ENCODE data around the gene GALK1. TPM values are rescaled to one million over a fixed set of nuclear protein-coding genes. Genes with fewer than 3 reads are reported as not detected.
A peak's percentile ranks its signal among the peaks of the same experiment; 100 is the strongest.
"Not testable (repeated sequence)": the region's sequence is repeated elsewhere in the genome, so short reads cannot be mapped to it uniquely, and the experiment has no call there.

GALK1 gene
- total RNA-seq, 1 donor from 2014 or later: 101 TPM

DNA sequence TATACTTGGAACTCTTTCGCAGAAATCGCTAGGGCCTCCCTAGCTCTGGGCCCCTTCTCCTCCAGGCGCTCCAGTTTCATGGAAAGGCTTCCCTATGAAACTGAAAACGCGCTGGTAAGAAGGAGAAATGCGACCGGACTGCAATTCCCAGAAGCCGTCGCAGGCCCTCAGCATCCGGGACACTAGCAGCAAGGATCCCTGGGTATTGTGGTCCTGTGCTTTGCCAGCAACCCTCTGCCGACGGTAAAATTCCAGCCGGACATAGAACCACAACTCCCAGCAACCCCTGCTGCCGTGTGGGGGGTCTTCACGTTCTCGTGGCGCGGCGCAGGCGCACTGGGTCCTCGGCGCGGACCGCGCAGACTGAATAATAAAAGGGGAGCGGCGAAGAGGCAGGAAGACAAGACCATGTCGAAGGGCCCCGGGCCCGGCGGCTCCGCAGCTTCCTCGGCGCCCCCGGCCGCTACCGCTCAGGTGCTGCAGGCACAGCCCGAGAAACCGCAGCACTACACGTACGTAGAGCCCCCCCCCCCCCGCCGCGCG lies 19.6 kb upstream of the GALK1 start, which contains the start of gene UNK:
TSS of gene UNK (plus strand) at position 334 of the 543 bp plus-strand sequence. CDS start at position 409, 75 bp downstream.
- DNase-seq (ENCODE audit: low read depth in 2 of 2): peak; percentile 100

DNA sequence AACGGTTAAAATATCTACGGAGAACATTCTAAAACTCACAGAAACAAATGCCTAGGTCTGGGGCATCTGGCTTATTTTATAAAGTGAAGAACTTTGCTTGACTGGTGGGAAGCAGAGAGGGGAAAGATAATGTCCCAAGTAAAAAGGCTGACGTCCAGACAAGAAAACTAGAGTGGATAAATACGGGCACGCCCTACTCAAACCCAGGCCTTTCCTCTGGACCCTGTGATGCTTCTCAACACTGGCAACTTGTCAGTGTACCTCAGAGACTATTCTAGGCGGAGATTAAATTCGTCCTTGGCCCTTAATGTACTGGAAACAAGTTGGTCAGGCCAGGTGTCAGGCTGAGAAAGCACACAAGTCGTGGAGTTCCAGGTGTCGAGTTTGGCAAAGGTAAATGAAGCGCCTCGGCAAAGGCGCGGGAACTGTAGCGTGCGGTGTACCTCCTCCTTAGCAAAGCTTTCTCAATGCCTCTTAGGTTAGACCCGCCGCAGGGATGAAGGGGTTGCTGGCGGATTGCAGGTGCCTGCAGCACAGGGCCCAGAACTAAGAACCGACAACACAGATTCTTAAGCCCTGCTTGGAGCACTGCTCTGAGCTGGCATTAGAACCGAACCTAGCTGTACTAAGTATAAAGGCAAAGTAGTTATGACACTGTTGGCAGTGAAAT lies 18.9 kb upstream of the GALK1 start:
- no peak for DNase-seq (ENCODE audit: low read depth in 2 of 2)

DNA sequence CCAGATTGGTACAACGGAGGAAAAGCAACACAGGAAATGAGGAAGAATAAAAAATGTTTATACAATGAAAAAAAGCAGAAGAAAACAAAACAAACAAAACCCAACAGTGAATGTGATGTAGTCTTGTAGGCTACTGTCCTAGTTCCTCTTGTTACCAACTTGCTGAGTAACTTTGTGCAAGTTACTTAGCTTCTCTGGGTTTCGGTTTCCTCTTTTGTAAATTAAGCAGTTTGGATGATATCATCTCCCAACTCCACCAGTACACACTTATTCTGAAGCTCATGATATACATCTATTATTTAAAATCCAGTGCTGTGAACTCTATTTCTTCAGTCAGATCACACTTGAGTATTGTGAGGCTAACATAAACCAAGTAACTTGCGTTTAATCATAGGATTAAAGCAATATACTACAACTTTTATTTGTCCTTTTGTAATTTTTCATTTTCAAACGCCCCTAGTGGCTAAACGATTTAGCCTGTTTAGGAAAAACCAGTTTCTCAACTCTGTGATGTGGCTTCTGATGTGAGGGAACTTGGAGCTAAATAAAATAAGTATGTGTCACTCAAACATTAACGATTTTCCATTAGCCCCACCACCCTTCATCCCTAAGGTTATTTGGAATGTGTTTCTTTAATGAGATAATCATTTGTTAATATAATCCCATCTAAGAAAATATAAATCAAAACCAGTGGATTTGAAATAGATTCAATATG lies 18.2 kb upstream of the GALK1 start:
- peak; percentile 63 to 86 for DNase-seq (ENCODE audit: low read depth in 2 of 2)

DNA sequence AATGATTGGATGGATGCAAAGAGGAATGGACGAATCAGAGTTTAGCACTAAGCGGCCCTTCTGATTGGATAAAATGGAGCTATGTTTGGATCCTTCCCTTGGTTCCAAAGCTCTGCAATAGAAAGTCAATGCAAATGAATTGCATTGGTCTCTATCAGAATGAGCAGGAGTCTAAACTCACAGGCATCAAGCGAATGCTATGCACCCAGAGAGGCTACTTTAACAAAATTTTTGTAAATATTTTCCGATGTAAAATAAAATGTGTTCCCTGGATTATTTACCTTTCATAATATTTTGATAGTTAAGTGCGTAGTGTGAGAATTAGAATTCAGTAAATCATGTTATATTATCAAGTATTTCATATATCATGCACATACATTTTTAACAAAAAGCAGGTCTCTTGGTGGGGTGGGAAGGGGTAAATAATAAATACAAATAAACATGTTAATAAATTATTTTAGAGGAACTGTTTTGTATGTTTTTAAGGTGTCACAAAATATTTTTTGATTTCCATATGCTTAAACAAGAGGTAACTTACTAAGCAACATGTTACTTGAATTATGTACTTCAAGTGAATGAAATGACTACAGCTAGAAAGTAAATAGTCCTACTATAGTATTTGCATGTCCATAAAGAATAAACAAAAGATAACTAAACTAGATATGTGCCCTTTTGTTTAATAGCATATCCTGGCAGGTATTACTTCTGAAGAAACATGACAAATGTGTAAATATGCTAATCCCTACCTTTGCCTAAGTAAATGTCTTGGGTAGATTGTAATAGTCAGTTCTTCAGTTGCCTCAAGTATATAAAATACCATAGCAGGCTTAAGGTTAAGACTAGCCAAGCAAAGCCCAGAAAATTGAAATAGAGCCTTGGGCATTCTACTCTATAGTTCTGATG lies 15.2 kb upstream of the GALK1 start:
- no peak for DNase-seq (ENCODE audit: low read depth in 2 of 2)

DNA sequence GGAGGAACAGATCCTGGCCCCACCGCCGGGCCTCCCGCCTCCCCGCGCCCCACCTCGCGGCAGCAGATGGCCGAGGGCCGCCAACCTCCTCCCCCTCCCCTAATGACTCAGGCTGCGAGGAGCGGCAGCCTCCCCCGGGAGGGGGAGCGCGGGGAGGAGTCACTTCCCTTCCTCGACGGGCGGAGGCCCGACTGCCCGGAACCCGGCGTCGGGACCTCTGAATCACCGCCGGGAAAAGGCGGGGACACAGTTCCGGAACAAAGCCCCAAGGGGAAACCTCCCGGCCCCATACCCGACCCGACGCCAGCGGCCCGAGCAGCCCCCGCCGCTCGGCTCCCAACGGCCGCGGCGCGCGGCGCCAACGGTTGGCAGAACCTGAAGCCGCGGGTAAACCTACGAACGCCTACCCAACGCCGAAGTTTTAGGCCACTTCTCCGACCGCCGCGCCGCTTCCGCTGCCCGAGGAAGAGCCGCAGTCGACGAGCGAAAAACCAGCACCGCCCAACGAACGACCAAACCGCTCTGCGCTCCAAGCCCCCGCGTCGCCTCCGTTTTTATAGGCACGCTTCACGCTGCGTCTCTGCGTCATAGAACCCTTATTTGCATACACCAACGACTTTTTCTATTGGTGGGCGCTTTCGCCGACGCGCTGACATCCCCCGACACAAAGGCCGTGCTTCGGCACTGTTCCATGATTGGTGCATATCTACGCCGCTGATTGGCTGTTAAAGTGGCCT lies 14.4 kb upstream of the GALK1 start:
- peak; percentile 100 for DNase-seq (ENCODE audit: low read depth in 2 of 2)

DNA sequence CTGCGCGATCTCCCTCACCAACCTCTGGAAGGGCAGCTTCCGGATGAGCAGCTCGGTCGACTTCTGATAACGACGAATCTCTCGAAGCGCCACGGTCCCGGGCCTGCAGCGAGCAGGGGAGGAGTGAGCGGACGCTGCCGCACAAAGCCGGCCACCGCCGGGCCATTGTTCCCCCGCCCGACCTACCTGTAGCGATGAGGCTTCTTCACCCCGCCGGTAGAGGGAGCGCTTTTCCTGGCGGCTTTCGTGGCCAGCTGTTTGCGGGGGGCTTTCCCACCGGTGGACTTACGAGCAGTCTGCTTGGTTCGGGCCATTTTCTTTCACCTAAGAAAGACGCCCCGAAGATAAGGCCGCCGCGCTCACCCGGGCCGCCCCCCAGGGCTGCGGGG lies 13.9 kb upstream of the GALK1 start:
- DNase-seq (ENCODE audit: low read depth in 2 of 2): no peak

DNA sequence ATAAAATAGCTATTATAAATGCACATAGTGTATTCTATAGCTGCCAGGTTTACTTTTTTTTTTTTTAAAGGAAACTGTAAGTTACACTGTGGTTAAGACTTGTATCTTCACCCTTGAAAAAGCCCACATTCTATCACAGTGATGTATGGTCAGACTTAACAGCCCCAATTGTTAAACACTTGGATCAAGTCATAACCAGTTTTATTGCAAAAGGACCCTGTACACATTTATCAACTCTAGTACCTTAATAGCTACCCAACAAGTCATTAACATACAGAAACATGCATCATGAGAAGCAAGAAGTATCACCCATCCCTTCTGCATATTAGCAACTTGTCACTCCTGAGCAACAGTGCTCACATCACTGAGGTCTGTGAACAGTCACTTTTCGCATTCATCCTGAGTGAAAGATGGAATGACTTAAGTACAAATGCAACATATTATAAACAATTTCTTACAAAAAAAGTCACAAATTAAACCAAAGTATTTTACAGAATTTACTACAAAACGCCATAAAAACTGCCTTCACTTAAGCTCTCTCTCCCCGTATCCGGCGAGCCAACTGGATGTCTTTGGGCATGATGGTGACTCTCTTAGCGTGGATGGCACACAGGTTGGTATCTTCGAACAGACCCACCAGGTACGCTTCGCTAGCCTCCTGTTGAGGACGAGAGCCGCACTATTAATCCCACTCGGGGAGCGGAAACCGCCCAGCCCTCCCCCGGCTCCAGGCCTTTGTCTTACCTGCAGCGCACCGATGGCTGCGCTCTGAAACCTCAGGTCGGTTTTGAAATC lies 13.3 kb upstream of the GALK1 start:
- not testable (repeated sequence) for DNase-seq (ENCODE audit: low read depth in 2 of 2)

DNA sequence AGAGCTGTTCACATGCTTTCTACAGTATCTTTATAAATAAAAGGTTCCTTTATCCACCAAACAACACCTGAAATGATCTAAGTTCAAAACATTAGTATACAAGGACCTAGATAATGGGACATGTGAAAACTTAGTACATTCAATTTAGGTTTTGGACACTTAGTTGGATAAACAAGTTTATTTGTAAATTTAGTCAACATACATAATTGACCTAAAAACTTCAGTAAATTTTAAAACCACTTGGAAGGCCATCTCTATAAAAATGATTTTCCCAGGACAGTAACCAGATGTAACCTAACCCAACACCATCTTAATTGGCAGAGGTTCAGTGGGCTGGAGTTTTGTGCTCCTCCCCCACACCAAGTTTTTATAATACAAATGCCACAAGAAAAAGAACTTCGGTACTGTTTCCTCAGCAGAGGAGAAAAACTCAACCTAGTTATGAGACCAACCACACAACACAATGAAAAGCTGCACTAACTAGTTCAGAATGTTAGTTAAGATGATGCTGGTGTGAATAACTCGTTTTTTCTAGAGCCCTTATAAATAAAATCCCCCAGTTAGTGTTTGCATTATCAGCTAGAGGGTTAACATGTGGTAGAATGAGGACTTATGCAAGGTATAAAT lies 12.4 kb upstream of the GALK1 start:
- DNase-seq (ENCODE audit: low read depth in 2 of 2): no peak

DNA sequence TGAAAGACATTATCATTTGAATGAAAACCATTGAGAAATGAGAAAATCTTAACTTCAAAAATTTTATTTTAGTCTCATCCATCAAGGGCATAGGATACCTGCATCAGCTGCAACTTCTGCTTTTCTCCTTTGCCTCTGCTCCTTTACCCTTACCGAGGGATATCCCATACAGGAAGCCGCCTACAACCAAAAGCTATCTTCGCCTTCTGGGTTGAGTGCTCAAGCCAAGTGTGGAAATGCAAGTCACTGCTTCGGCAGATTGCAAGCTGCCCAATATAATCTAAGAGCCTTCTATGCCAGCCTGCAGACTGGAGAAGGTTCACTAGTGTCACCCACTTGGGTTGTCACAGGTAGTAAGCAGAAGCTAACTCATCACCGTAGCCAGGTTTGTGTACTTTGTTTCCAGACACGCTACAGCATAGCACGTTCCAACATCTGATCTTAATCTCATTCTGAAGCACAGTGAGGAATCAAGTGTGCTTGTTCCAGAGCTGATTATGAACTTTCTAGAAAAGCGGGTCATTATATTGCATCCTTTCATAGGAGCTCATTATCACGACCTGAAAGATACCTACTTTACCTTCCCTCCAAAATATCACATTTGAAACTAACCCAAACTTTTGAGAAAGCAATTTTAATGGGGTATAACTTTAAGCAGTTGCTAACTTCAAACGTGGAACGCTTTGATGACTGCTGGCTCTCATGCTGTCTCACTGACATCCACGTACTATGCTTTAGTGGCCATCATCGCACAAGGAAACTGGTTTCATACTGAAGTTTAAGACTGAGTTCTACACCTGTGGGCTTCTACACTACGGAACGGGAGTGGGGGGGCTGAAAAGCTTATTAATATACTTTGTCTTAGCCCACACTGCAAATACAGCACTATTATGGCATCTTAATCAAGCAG lies 11.6 kb upstream of the GALK1 start:
- no peak for DNase-seq (ENCODE audit: low read depth in 2 of 2)

DNA sequence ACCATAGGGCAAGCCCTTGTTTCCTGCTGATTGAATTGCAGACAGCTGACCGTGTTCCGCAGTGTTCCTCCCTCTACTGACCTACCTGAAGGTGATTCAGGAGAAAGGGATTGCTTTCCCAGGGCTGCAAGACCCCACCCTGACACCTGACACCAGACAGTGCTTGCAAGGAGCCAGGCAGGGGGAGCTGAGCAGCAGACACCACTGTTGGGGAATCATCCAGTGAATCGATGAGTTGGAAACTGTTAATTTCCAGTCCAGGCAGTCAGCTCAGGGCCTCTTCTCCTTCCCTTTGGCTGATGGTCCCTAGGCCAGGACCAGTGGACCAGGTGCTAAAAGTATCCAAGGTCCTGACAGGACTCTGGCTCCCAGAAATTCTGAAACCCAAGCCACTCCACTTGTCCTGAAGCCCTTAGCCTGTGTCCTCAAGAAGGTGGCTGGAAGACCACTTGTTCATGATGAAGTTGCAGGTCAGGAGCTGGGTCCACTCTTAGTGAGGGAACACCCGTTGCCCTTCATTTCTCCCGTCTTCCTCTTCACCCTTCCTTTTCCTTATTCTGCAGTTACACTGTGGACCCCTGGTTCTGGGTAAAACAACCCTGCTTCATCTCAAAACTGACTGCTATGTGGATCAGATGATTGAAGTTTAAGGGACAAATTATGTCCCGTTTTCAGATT lies 10.1 kb upstream of the GALK1 start:
- DNase-seq (ENCODE audit: low read depth in 2 of 2): no peak

DNA sequence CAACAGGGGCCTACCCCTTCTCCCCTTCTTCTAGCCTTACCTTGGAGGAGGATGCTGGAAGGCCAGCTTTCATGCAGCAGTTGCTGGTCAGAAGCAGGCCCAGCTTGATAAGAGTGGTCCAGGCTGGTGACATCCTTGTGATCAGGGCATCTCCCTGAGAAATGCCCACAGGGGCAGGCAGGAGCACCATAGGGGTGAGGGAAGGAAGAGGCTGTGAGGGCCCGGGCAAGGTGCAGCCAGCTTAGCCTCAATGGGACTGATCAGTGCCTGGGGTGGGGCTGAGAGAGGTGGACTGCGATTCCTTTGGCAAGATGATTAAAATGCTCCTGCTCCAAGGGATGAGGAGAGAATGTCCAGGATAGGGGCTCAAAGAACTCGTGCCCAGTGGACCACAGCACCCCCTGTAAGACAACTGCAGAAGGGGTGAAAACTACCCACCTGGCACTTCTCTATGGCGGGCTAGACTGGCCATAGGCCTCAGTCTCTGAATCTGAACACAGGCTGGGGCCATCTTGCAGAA lies 9.5 kb upstream of the GALK1 start:
- no peak for DNase-seq (ENCODE audit: low read depth in 2 of 2)

DNA sequence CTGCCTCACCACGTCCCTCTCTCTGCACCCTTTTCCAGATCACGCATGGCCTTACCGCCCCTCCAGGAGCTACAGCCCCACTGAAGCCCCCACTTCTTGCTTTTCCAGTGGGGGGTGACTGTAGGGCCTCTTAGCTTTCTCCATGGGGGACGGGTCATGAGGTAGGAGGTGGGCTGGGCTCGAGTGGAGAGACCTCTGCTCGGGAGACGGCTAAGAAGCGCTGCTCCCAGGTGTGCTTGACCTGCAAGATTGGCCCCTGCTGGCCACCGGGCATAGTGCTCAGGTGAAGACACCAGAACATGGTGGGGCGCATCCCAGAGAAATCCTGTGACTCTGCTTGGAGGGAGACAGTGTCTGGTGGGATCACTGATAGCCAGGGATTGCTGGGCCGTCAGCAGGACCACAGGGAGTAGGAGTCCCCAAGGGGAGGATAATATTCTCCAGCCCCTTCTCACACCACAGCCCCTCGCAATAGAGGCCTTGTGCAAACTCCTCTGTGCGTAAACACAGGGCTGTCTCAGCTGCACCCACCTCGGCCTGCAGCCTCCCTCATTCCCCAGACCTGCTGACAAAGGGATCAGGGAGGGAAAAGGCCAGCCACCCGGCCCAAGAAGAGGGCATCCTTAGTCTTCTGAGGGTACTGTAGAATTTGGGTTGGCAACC lies 8.9 kb upstream of the GALK1 start:
- no peak for DNase-seq (ENCODE audit: low read depth in 2 of 2)

DNA sequence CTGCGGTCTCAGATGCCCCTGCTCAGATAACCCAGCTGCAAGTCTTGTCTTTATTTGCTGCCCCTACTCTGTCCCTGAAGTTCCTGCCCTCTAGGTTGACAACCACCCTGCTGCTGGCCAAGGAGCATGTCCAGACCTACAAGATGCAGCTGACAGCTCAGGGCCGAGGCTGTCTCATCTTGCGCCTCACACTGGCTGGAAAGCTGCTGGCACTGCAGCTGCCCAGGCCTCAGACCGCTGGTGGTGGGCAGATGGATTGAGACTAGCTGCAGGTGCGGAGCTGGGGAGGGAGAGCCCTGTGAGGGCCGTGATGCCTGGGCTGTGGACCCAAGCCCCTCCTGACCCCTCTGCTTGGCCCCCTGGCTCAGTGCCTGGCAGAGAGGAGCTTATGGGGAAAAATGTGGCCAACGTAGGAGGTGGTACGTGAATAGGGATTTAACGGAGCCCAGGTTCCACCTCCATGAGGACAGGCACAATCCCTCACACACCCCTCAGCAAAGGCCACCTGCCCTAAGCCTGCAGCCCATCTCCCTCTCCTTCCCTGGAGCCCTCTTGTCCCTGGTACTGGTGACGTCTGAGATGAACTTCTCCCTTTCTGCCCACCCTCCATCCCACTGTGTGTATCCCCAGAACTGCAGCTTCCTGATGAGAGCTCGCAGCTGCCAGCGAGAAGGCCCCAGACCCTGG lies 8.3 kb upstream of the GALK1 start:
- no peak for DNase-seq (ENCODE audit: low read depth in 2 of 2)

DNA sequence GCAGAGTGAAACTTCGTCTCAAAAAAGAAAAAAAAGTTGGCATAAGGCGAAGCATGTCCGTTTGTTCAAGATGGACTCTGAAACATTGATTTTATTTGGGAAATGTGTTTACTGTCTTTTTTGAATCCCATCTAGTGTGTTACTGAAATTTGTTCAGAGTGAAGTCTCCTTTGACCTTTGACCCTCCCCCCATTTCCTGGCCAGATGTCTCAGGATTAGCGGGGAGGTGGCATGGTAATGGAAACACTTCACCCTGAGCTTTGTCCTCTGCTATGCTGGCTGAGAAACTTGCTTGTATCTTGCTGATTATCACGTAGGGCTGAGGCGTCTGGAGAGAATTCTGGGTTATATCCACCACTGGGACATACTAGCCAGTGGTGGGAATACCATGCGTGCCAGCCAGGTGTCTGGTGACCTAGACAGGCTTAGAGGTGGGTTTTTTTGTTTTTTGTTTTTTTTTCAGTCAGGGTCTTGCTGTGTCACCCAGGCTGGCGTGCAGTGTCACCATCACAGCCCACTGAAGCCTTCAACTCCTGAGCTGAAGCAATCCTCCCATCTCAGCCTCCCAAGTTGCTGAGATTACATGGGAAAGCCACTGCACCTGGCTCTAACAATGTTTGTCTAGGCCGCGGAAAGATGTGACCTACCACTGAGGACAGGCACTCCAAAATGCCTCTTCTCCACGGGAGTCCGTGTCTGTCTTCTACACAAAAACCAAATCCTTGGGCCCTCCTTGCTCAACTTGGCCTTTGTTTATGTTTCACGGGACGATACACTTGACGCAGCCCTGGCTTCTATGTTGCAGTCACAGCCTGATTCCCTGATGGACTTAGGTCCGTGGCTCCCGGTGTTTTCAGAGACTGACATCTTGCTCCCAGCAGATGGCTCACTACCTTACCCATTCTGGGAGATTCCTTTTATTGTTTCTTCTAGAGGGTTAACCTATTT lies 6.6 kb upstream of the GALK1 start:
- DNase-seq (ENCODE audit: low read depth in 2 of 2): peak; percentile 43 to 64

DNA sequence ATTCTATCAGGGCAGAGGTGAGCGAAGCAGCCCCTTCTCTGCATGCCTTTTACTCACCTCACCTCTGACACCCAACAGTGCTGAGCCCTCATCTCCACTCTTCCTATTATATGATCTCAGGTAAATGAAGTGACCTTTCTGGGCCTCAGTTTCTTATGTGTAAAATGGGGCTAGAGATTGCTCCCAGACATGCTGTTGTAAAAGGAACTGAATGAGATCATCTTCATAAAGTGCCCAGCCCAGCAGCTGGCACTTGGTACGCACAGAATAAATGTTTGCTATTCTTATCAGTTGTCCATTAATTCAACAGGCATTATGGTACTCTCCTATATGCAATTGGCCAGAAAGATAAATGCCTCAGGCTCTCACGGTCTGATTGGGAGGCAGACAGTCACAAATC lies 4.5 kb upstream of the GALK1 start:
- no peak for DNase-seq (ENCODE audit: low read depth in 2 of 2)

DNA sequence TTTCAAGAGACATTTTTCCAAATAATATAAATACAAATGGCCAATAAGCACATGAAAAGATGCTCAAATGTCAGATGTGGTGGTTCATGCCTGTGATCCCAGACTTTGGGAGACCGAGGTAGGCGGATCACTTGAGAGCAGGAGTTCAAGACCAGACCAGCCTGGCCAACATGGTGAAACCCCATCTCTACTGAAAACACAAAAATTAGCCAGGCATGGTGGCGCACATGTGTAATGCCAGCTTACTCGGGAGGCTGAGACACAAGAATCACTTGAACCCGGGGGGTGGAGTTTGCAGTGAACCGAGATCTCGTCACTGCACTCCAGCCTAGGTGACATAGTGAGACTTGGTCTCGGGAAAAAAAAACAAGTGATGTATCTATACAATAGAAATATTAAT lies 2.9 kb upstream of the GALK1 start:
- no peak for DNase-seq (ENCODE audit: low read depth in 2 of 2)

Measured in lung microvascular endothelial cell (primary cell).